NCI-H1930 (cell line): ENCODE results near the gene NKAIN2.
A peak's percentile ranks its signal among the peaks of the same experiment; 100 is the strongest.

ENCODE experiments used
- DNase-seq, 2 experiments: peaks; one replicate each; lab custom pipeline; 2025; lab: John Stamatoyannopoulos, UW

NKAIN2 gene

GRCh38 chr6:124825564-124825963 is 1021.9 kb downstream of the NKAIN2 start:
- DNase-seq: no peak

- DNase-seq: no peak
Observed at GRCh38 chr6:124829822-124830221, 1026.2 kb downstream of the NKAIN2 start.

- DNase-seq: no peak
Observed at GRCh38 chr6:124830506-124830905, 1026.8 kb downstream of the NKAIN2 start.

- no peak for DNase-seq
Observed at GRCh38 chr6:124854338-124854922, 1050.8 kb downstream of the NKAIN2 start.

- no peak for DNase-seq
Observed at GRCh38 chr6:124857746-124858145, 1054.1 kb downstream of the NKAIN2 start.

GRCh38 chr6:124858564-124858963 is 1054.9 kb downstream of the NKAIN2 start:
- no peak for DNase-seq

GRCh38 chr6:124859366-124859765 is 1055.7 kb downstream of the NKAIN2 start:
- no peak for DNase-seq

GRCh38 chr6:124866040-124866439 is 1062.4 kb downstream of the NKAIN2 start:
- DNase-seq: no peak

- DNase-seq: no peak
Observed at GRCh38 chr6:124867121-124867520, 1063.5 kb downstream of the NKAIN2 start.

GRCh38 chr6:124868481-124868880 is 1064.8 kb downstream of the NKAIN2 start:
- DNase-seq: no peak

- DNase-seq: no peak
Observed at GRCh38 chr6:124869416-124869815, 1065.8 kb downstream of the NKAIN2 start.

- DNase-seq: peak in 1 of 2 experiments; percentile 5
Observed at GRCh38 chr6:124870611-124871459, 1067.2 kb downstream of the NKAIN2 start.

GRCh38 chr6:124872361-124873065 is 1068.8 kb downstream of the NKAIN2 start:
- no peak for DNase-seq

- no peak for DNase-seq
Observed at GRCh38 chr6:124873066-124873410, 1069.4 kb downstream of the NKAIN2 start.
